T-helper 2 cell treated with Interferon-gamma antibody and Interleukin-4, amounts not matched to agents 5 μg/mL and 100 μg/mL, for 36 hours (primary cell): ENCODE measurements around the gene SLC35F6.

ENCODE experiments used
- DNase-seq: peaks from one replicate; pipeline ENCODE4 v3.0.0; 2021; ENCODE audit warnings: low spot score
- H3K27ac Mint-ChIP-seq: one replicate; pipeline ENCODE4 v1.8.0; 2021; ENCODE audit warnings: mild to moderate bottlenecking, mixed read lengths
- H3K27me3 Mint-ChIP-seq: one replicate; pipeline ENCODE4 v1.8.0; 2021; ENCODE audit warnings: low read depth, mixed read lengths
- H3K36me3 Mint-ChIP-seq: one replicate; pipeline ENCODE4 v1.8.0; 2021; ENCODE audit warnings: low read depth, mixed read lengths
- H3K4me1 Mint-ChIP-seq: one replicate; pipeline ENCODE4 v1.8.0; 2021; ENCODE audit warnings: low read depth, mixed read lengths
- H3K4me3 Mint-ChIP-seq: one replicate; pipeline ENCODE4 v1.8.0; 2022; ENCODE audit warnings: mild to moderate bottlenecking, moderate library complexity, mixed read lengths
- H3K9me3 Mint-ChIP-seq: one replicate; pipeline ENCODE4 v1.8.0; 2021; ENCODE audit warnings: mixed read lengths

The SLC35F6 gene

GRCh38 chr2:26820932-26821331 lies 56.8 kb downstream of the SLC35F6 start:
- peaks cover 7% of the 10 kb centered on the region for H3K27me3 Mint-ChIP-seq
- no peak overlapping the region for H3K4me3 Mint-ChIP-seq
- no peaks in the 10 kb centered on the region for H3K4me1 Mint-ChIP-seq
- H3K9me3 Mint-ChIP-seq, result no peaks in the 10 kb centered on the region
- no peaks in the 10 kb centered on the region for H3K36me3 Mint-ChIP-seq
- DNase-seq, result no peak
- H3K27ac Mint-ChIP-seq, result no peak overlapping the region

- peaks cover 9% of the 10 kb centered on the region for H3K27me3 Mint-ChIP-seq
- DNase-seq, result no peak
- H3K27ac Mint-ChIP-seq, result no peak overlapping the region
- H3K9me3 Mint-ChIP-seq, result no peaks in the 10 kb centered on the region
- no peak overlapping the region for H3K4me3 Mint-ChIP-seq
- H3K36me3 Mint-ChIP-seq, result no peaks in the 10 kb centered on the region
- H3K4me1 Mint-ChIP-seq, result no peaks in the 10 kb centered on the region
These were observed 58.8 kb downstream of the SLC35F6 start for GRCh38 chr2:26822877-26823276.
